IMR-90 (cell line): Measurements from ENCODE around the gene SEMA5A. TPM values are rescaled to one million over a fixed set of nuclear protein-coding genes. Genes with fewer than 3 reads are reported as not detected.
A peak's percentile ranks its signal among the peaks of the same experiment; 100 is the strongest.

Source experiments
- ATAC-seq: fragments of 200-7000 bp; cut with Tn5 transposase; 2 replicates; pipeline ENCODE4 v1.9.1; 2020; ENCODE audit warnings: low read depth, mild to moderate bottlenecking, moderate library complexity
- BruUV-seq: library from RNA; stranded (reverse); fragments of 400-500 nt; replicated peaks from 2 replicates; lab custom pipeline; 2021; lab: Mats Ljungman, UMichigan
- CTCF ChIA-PET: fragments of 300-600 bp; formaldehyde crosslinking; extraction: SDS; loops from one replicate; lab custom pipeline; 2021; ENCODE audit warnings: antibody characterized with exemption; lab: Yijun Ruan, JAX
- POLR2A ChIA-PET: fragments of 300-600 bp; sonication (Branson Sonifier 250); formaldehyde crosslinking; loops from one replicate; lab custom pipeline; 2022; ENCODE audit warnings: antibody characterized with exemption; ENCODE audit not compliant: unreplicated experiment; lab: Charles Lee
- DNase-seq: peaks from one replicate; pipeline ENCODE4 v3.0.0; 2013
- H2AFZ ChIP-seq: replicated peaks from 2 replicates; pipeline ENCODE3; 2013; ENCODE audit warnings: low read length, mild to moderate bottlenecking; ENCODE audit not compliant: poor library complexity
- H2AK5ac ChIP-seq: 2 replicates; pipeline ENCODE4 v1.6.1; 2013; ENCODE audit warnings: low read depth, low read length, inconsistent platforms
- H2AK9ac ChIP-seq: replicated peaks from 2 replicates; pipeline ENCODE3; 2013; ENCODE audit warnings: mild to moderate bottlenecking, low read depth, low read length, moderate library complexity; ENCODE audit not compliant: poor library complexity
- H2BK120ac ChIP-seq: 2 replicates; pipeline ENCODE4 v1.6.1; 2013; ENCODE audit warnings: low read depth, low read length, inconsistent platforms
- H2BK15ac ChIP-seq: 3 replicates; pipeline ENCODE4 v1.6.1; 2013; ENCODE audit warnings: low read depth, low read length, inconsistent platforms
- H2BK20ac ChIP-seq: 2 replicates; pipeline ENCODE4 v1.6.1; 2013; ENCODE audit warnings: low read depth, mild to moderate bottlenecking, inconsistent platforms, low read length, moderate library complexity
- H2BK5ac ChIP-seq: 2 replicates; pipeline ENCODE4 v1.6.1; 2013; ENCODE audit warnings: mild to moderate bottlenecking, low read depth, low read length, inconsistent platforms; ENCODE audit not compliant: poor library complexity, severe bottlenecking
- H3K14ac ChIP-seq: replicated peaks from 2 replicates; pipeline ENCODE4 v1.6.1; 2013; ENCODE audit warnings: low read depth, low read length, inconsistent platforms
- H3K18ac ChIP-seq: 2 replicates; pipeline ENCODE4 v1.6.1; 2013; ENCODE audit warnings: low read depth, low read length, control low read depth
- H3K23ac ChIP-seq: 2 replicates; pipeline ENCODE4 v1.6.1; 2013; ENCODE audit warnings: low read depth, low read length, inconsistent platforms
- H3K27ac ChIP-seq: 2 replicates; pipeline ENCODE4 v1.5.1; 2013; ENCODE audit warnings: mild to moderate bottlenecking, control low read depth, low read length; ENCODE audit not compliant: insufficient read depth
- H3K27me3 ChIP-seq: 2 replicates; pipeline ENCODE4 v1.6.1; 2013; ENCODE audit warnings: low read length; ENCODE audit not compliant: control insufficient read depth, insufficient read depth
- H3K36me3 ChIP-seq: 2 replicates; pipeline ENCODE4 v1.6.1; 2013; ENCODE audit warnings: low read length, mixed read lengths; ENCODE audit not compliant: control insufficient read depth, insufficient read depth
- H3K4ac ChIP-seq: 2 replicates; pipeline ENCODE4 v1.6.1; 2013; ENCODE audit warnings: low read depth, low read length, inconsistent platforms
- H3K4me1 ChIP-seq: 2 replicates; pipeline ENCODE4 v1.6.1; 2013; ENCODE audit warnings: low read length, mixed read lengths; ENCODE audit not compliant: control insufficient read depth, insufficient read depth
- H3K4me2 ChIP-seq: 2 replicates; pipeline ENCODE4 v1.6.1; 2013; ENCODE audit warnings: low read depth, mild to moderate bottlenecking, control low read depth, low read length, moderate library complexity
- H3K4me3 ChIP-seq: 2 replicates; pipeline ENCODE4 v1.5.1; 2013; ENCODE audit warnings: low read depth, mild to moderate bottlenecking, control low read depth, low read length, moderate library complexity; ENCODE audit not compliant: insufficient read depth
- H3K56ac ChIP-seq: 2 replicates; pipeline ENCODE4 v1.6.1; 2013; ENCODE audit warnings: low read length, inconsistent platforms; ENCODE audit not compliant: insufficient read depth; ENCODE audit errors: extremely low read depth
- H3K79me1 ChIP-seq, 2 experiments: 2 replicates each; pipeline ENCODE4 v1.6.1; 2013; ENCODE audit warnings: low read length in 2 of 2, inconsistent platforms in 1 of 2, low read depth in 1 of 2
- H3K9ac ChIP-seq: 2 replicates; pipeline ENCODE4 v1.6.1; 2013; ENCODE audit warnings: low read depth, low read length, control low read depth
- H3K9me1 ChIP-seq: 2 replicates; pipeline ENCODE4 v1.6.1; 2013; ENCODE audit warnings: low read length, inconsistent platforms; ENCODE audit not compliant: insufficient read depth
- H3K9me3 ChIP-seq: 2 replicates; pipeline ENCODE4 v1.6.1; 2013; ENCODE audit warnings: low read length; ENCODE audit not compliant: control insufficient read depth, insufficient read depth
- H4K20me1 ChIP-seq: 2 replicates; pipeline ENCODE4 v1.6.1; 2013; ENCODE audit warnings: low read length, inconsistent platforms; ENCODE audit not compliant: insufficient read depth
- H4K5ac ChIP-seq: 2 replicates; pipeline ENCODE4 v1.6.1; 2013; ENCODE audit warnings: mild to moderate bottlenecking, low read depth, low read length, control low read depth
- H4K8ac ChIP-seq, 2 experiments: 2 replicates each; pipeline ENCODE4 v1.6.1; 2013; ENCODE audit warnings: low read depth in 2 of 2, low read length in 2 of 2, control low read depth in 1 of 2, inconsistent platforms in 1 of 2
- H4K91ac ChIP-seq: 2 replicates; pipeline ENCODE4 v1.6.1; 2013; ENCODE audit warnings: low read depth, low read length, inconsistent platforms; ENCODE audit not compliant: insufficient read depth
- CEBPB ChIP-seq: IDR thresholded peaks from 2 replicates; pipeline ENCODE4 v1.6.1; 2012; ENCODE audit warnings: low read depth, low read length, improper control_type of control experiment
- MAFK ChIP-seq: IDR thresholded peaks from 2 replicates; pipeline ENCODE4 v1.6.1; 2012; ENCODE audit warnings: low read depth, low read length, improper control_type of control experiment
- NFE2L2 ChIP-seq: fragments of 150-350 bp; IDR thresholded peaks from 2 replicates; pipeline ENCODE4 v1.6.1; 2016; ENCODE audit warnings: low read depth, mild to moderate bottlenecking, low read length
- SMC3 ChIP-seq: fragments of 150-350 bp; IDR thresholded peaks from 2 replicates; pipeline ENCODE4 v1.6.1; 2016; ENCODE audit warnings: low read depth, mild to moderate bottlenecking, antibody characterized with exemption, low read length, moderate library complexity
- WGBS, 2 experiments: methylation state at CpG; one replicate each; pipeline versions ENCODE4 v1.1.5 to v1.1.7; 2013; ENCODE audit warnings: missing lambda C conversion rate in 2 of 2; ENCODE audit not compliant: insufficient read length in 1 of 2; ENCODE audit errors: extremely low coverage in 2 of 2; 5-methylcytosine and 5-hydroxymethylcytosine counted together
- dilution Hi-C: fragments of 300-500 bp; cut with HindIII; formaldehyde crosslinking; loops from one replicate; pipeline ENCODE4 v1.14.3; 2018; ENCODE audit warnings: low sequenced_read_pairs; ENCODE audit not compliant: unreplicated experiment
- in situ Hi-C: fragments of 300-500 bp; cut with MboI; formaldehyde crosslinking; loops from 3 replicates; pipeline ENCODE4 v1.14.3; 2019; ENCODE audit warnings: low sequenced_read_pairs, inconsistent platforms, mixed read lengths
- intact Hi-C: fragments of 100-400 bp; cut with micrococcal nuclease; formaldehyde crosslinking; loops from 2 replicates; pipeline ENCODE4 v1.10.0; 2022
- polyA plus RNA-seq, 3 experiments: library from polyadenylated mRNA; depleted of rRNA; stranded (reverse); fragments of >200 nt; gene quantifications; 2 replicates each; pipeline ENCODE4 v1.2.3, GENCODE V29; 2012; ENCODE audit warnings: low replicate concordance in 1 of 3
- total RNA-seq: library from RNA; depleted of rRNA; stranded (reverse); fragments of >200 nt; gene quantifications from 2 replicates; pipeline ENCODE4 v1.2.3, GENCODE V29; 2012
- TF ChIP-seq, protein P1 (sequence below): conservative IDR thresholded peaks from 2 replicates; pipeline ENCODE4 v1.5.1; 2012; ENCODE audit warnings: mild to moderate bottlenecking, low read depth, low read length, improper control_type of control experiment

Gene SEMA5A
- total and polyA plus RNA-seq, 2 of the 4 experiments (the other 2 are of a cell fraction), result 8.2 to 9.9 TPM

- peak; percentile 85 for TF ChIP-seq SMC3
- TF ChIP-seq NFE2L2, result no peak
Measured at GRCh38 chr5:9207817-9208418, 338.0 kb downstream of the SEMA5A start (continued).

- no peak overlapping the region for H4K5ac ChIP-seq
- no peak overlapping the region for H4K91ac ChIP-seq
- no peak overlapping the region for H3K18ac ChIP-seq
- H4K20me1 ChIP-seq, result no peaks in the 10 kb centered on the region
- H3K23ac ChIP-seq, result no peak overlapping the region
- DNase-seq, result no peak
- in situ Hi-C loops, result loop anchor here (10.0 kb wide), 2 partner anchors 858 to 1278 kb away; no protein-coding TSS in a partner anchor
- no peak overlapping the region for H3K14ac ChIP-seq
- H2BK20ac ChIP-seq, result no peak overlapping the region
- H3K27ac ChIP-seq, result no peak overlapping the region
- no peak for TF ChIP-seq MAFK
- TF ChIP-seq NFE2L2, result no peak
- no peak for TF ChIP-seq CEBPB
- TF ChIP-seq, protein P1, sequence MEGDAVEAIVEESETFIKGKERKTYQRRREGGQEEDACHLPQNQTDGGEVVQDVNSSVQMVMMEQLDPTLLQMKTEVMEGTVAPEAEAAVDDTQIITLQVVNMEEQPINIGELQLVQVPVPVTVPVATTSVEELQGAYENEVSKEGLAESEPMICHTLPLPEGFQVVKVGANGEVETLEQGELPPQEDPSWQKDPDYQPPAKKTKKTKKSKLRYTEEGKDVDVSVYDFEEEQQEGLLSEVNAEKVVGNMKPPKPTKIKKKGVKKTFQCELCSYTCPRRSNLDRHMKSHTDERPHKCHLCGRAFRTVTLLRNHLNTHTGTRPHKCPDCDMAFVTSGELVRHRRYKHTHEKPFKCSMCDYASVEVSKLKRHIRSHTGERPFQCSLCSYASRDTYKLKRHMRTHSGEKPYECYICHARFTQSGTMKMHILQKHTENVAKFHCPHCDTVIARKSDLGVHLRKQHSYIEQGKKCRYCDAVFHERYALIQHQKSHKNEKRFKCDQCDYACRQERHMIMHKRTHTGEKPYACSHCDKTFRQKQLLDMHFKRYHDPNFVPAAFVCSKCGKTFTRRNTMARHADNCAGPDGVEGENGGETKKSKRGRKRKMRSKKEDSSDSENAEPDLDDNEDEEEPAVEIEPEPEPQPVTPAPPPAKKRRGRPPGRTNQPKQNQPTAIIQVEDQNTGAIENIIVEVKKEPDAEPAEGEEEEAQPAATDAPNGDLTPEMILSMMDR, result no peak
- TF ChIP-seq SMC3, result no peak
- no peak for ATAC-seq
- intact Hi-C loops, result loop anchor here (10.0 kb wide), 2 partner anchors 748 to 858 kb away; no protein-coding TSS in a partner anchor
- H2BK5ac ChIP-seq, result no peak overlapping the region
- no peak overlapping the region for H3K56ac ChIP-seq
- H2AK5ac ChIP-seq, result no peak overlapping the region
- no peak overlapping the region for H3K4me2 ChIP-seq
- BruUV-seq, result no TSS peak
- H2BK120ac ChIP-seq, result no peak overlapping the region
- ChIA-PET CTCF (interaction anchor here (0.5 kb wide), 1 partner anchor 775 kb away, joined by 3 read pairs; no protein-coding TSS in a partner anchor), POLR2A (no interaction called here)
- H4K8ac ChIP-seq, result no peak overlapping the region
- H3K27me3 ChIP-seq, result no peaks in the 10 kb centered on the region
- H3K36me3 ChIP-seq, result peaks cover 4% of the 10 kb centered on the region
- no peak overlapping the region for H2AK9ac ChIP-seq
- peaks cover 2% of the 10 kb centered on the region; the same call in 1 of the 2 replicates for H3K9me3 ChIP-seq
- dilution Hi-C loops, result no loop called here
- no peak overlapping the region for H2AFZ ChIP-seq
- H3K4me3 ChIP-seq, result no peak overlapping the region
- H3K79me1 ChIP-seq, result peaks cover 3 to 23% of the 10 kb centered on the region in 2 experiments; a peak in 2 of 4 replicates
- no peak overlapping the region for H2BK15ac ChIP-seq
- no peak overlapping the region for H3K9ac ChIP-seq
- H3K9me1 ChIP-seq, result peaks cover 12% of the 10 kb centered on the region; the same call in 1 of the 2 replicates
- WGBS, 2 experiments, result 100% methylated on average over 1 of the region's 2 CpGs; no CpG with 5 or more reads in 1 of the 2 experiments
- H3K4ac ChIP-seq, result no peak overlapping the region
- peaks cover 2% of the 10 kb centered on the region; the same call in 1 of the 2 replicates for H3K4me1 ChIP-seq
Measured at GRCh38 chr5:9202636-9203035, 343.2 kb downstream of the SEMA5A start.
